Cardiac muscle cell (in vitro differentiated cells and primary cell): Measurements from ENCODE around the gene CLCN1. TPM values are rescaled to one million over a fixed set of nuclear protein-coding genes. Genes with fewer than 3 reads are reported as not detected.
A peak's percentile ranks its signal among the peaks of the same experiment; 100 is the strongest.

Experiments used
- DNase-seq, 2 donors: peaks; one replicate each; pipeline versions ENCODE4 v3.0.0 to v3.0.0-alpha.2; 2010 to 2017; ENCODE audit warnings: low read depth in 1 of 2, low spot score in 1 of 2
- H3K27ac ChIP-seq: fragments of 200-600 bp; sonication (generic); 2 replicates; pipeline ENCODE4 v1.5.1; 2016
- H3K27me3 ChIP-seq: fragments of 200-600 bp; sonication (generic); 2 replicates; pipeline ENCODE4 v1.6.0; 2016; ENCODE audit warnings: control low read depth
- H3K36me3 ChIP-seq: fragments of 200-600 bp; sonication (generic); 2 replicates; pipeline ENCODE4 v1.5.1; 2016; ENCODE audit warnings: control low read depth
- H3K4me1 ChIP-seq: fragments of 200-600 bp; sonication (generic); 2 replicates; pipeline ENCODE4 v1.8.1; 2017; ENCODE audit warnings: low read depth, mild to moderate bottlenecking, mixed run types
- H3K4me3 ChIP-seq: fragments of 200-600 bp; sonication (generic); 2 replicates; pipeline ENCODE4 v1.5.1; 2016; ENCODE audit warnings: mild to moderate bottlenecking
- H3K9me3 ChIP-seq: fragments of 200-600 bp; sonication (generic); 2 replicates; pipeline ENCODE4 v1.5.1; 2017; ENCODE audit warnings: low read depth, mild to moderate bottlenecking, control low read depth
- polyA plus RNA-seq: library from polyadenylated mRNA; unstranded; fragments of >200 nt; fragmentation: Nextera tagmentation; extraction: Ambion mirVana; gene quantifications from 2 replicates; pipeline ENCODE4 v1.2.1, GENCODE V29; 2016
- total RNA-seq: library from RNA; depleted of rRNA; stranded (reverse); fragments of >200 nt; gene quantifications from 2 replicates; pipeline ENCODE4 v1.2.3, GENCODE V29; 2016
- TF ChIP-seq, protein P1 (sequence below): IDR thresholded peaks from 2 replicates; pipeline ENCODE4 v1.5.1; 2012; ENCODE audit warnings: low read depth, mild to moderate bottlenecking, low read length

The CLCN1 gene
- total and polyA plus RNA-seq, 2 experiments from 2014 or later = not detected

- H3K27ac ChIP-seq = no peak overlapping the region
- DNase-seq = no peak
- H3K36me3 ChIP-seq = peaks cover 27% of the 10 kb centered on the region
- H3K9me3 ChIP-seq = no peaks in the 10 kb centered on the region
- no peak overlapping the region for H3K4me3 ChIP-seq
- H3K27me3 ChIP-seq = no peaks in the 10 kb centered on the region
- TF ChIP-seq, protein P1, sequence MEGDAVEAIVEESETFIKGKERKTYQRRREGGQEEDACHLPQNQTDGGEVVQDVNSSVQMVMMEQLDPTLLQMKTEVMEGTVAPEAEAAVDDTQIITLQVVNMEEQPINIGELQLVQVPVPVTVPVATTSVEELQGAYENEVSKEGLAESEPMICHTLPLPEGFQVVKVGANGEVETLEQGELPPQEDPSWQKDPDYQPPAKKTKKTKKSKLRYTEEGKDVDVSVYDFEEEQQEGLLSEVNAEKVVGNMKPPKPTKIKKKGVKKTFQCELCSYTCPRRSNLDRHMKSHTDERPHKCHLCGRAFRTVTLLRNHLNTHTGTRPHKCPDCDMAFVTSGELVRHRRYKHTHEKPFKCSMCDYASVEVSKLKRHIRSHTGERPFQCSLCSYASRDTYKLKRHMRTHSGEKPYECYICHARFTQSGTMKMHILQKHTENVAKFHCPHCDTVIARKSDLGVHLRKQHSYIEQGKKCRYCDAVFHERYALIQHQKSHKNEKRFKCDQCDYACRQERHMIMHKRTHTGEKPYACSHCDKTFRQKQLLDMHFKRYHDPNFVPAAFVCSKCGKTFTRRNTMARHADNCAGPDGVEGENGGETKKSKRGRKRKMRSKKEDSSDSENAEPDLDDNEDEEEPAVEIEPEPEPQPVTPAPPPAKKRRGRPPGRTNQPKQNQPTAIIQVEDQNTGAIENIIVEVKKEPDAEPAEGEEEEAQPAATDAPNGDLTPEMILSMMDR = no peak
- H3K4me1 ChIP-seq = peaks cover 5% of the 10 kb centered on the region
These were observed 72.1 kb downstream of the CLCN1 start for GRCh38 chr7:143388051-143388450.

DNA sequence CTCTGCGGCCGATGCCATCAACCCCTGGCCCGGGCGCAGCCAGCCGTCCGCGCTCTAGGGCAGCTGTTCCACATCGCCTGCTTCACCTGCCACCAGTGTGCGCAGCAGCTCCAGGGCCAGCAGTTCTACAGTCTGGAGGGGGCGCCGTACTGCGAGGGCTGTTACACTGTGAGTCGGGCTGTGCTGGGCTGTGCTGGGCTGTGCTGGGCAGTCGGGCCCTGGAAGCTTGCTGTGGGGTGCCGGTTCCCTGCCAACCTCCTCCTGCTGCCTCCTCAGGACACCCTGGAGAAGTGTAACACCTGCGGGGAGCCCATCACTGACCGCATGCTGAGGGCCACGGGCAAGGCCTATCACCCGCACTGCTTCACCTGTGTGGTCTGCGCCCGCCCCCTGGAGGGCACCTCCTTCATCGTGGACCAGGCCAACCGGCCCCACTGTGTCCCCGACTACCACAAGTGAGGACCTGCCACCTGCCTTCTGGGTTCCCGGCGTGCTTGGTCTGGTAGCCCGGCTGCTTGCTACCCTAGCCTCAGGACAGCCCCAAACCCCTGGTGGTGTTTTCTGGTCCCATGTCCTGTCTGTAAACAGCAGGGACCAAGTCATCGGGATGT is 72.7 kb downstream of the CLCN1 start:
- no peak overlapping the region for H3K27ac ChIP-seq
- no peaks in the 10 kb centered on the region for H3K27me3 ChIP-seq
- H3K4me3 ChIP-seq = no peak overlapping the region
- H3K9me3 ChIP-seq = no peaks in the 10 kb centered on the region
- peak in 1 of 2 donors; percentile 6 for DNase-seq
- peaks cover 27% of the 10 kb centered on the region for H3K36me3 ChIP-seq
- H3K4me1 ChIP-seq = peaks cover 5% of the 10 kb centered on the region
- TF ChIP-seq, protein P1 = no peak

DNA sequence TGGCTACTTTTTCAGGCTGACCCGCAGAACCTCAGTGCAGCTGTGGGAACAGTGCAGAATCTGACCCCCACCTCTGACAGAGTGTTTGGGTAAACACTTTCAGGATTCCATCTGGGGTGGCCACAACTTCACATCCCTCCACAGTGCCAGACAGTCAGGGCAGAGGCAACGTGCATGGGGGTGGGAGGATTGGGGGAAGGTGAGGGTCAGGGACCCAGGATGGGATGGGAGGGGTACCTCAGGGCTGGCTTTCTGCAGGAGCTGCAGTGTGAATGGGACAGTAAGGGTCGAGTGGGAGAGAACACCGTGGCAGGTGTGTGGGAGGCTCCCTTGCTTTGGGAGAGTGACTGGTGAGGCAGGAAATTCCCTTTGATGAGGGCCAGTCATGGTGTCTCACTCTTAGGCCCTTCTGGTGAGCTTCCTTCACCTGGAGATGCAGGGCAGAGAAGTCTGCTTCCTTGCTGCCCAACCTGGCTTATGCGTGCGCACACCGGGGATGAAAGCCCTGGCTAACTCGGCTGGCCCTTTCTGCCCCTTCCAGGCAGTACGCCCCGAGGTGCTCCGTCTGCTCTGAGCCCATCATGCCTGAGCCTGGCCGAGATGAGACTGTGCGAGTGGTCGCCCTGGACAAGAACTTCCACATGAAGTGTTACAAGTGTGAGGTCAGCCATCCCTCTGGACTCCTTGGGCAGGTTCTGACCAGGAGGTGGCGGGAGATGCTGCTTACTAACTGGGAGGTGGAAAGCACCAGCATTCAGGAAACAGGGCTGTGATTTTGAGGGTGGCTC is 73.6 kb downstream of the CLCN1 start:
- TF ChIP-seq, protein P1 = no peak
- Histone ChIP-seq H3K27me3 (no peaks in the 10 kb centered on the region), H3K9me3 (no peaks in the 10 kb centered on the region), H3K4me1 (no peaks in the 10 kb centered on the region), H3K36me3 (peaks cover 27% of the 10 kb centered on the region), H3K4me3 (no peak overlapping the region), H3K27ac (no peak overlapping the region)
- DNase-seq = peak in 1 of 2 donors; percentile 15

- H3K4me3 ChIP-seq = no peak overlapping the region
- H3K36me3 ChIP-seq = peaks cover 27% of the 10 kb centered on the region
- H3K4me1 ChIP-seq = no peaks in the 10 kb centered on the region
- no peak overlapping the region for H3K27ac ChIP-seq
- no peaks in the 10 kb centered on the region for H3K27me3 ChIP-seq
- TF ChIP-seq, protein P1 = no peak
- no peaks in the 10 kb centered on the region for H3K9me3 ChIP-seq
- DNase-seq = peak in 1 of 2 donors; percentile 8
These were observed 74.3 kb downstream of the CLCN1 start for GRCh38 chr7:143390104-143390772.

GRCh38 chr7:143390773-143391317 is 74.9 kb downstream of the CLCN1 start:
- no peaks in the 10 kb centered on the region for H3K9me3 ChIP-seq
- H3K4me3 ChIP-seq = no peak overlapping the region
- peaks cover 27% of the 10 kb centered on the region for H3K36me3 ChIP-seq
- no peaks in the 10 kb centered on the region for H3K27me3 ChIP-seq
- TF ChIP-seq, protein P1 = no peak
- no peaks in the 10 kb centered on the region for H3K4me1 ChIP-seq
- no peak overlapping the region for H3K27ac ChIP-seq
- no peak for DNase-seq
